ENCODE measurements around the gene STRN. TPM values are rescaled to one million over a fixed set of nuclear protein-coding genes. Genes with fewer than 3 reads are reported as not detected.
A peak's percentile ranks its signal among the peaks of the same experiment; 100 is the strongest.
"Not testable (repeated sequence)": the region's sequence is repeated elsewhere in the genome, so short reads cannot be mapped to it uniquely, and the experiment has no call there.

The STRN gene
- total RNA-seq, 5 donors from 2014 or later (not counting 1 experiment from before 2014, with no cell fraction given) = 27.8 to 31.5 (median 28.6) TPM

- H3K4me1 Mint-ChIP-seq = peaks cover 36 to 45% (median 38%) of the 10 kb centered on the region in 3 donors
- H3K4me1 ChIP-seq (ENCODE audit: control insufficient read depth in 1 of 2, extremely low read depth in 1 of 2, insufficient read depth in 2 of 2, low read length in 2 of 2); H3K27me3 Mint-ChIP-seq; H3K9me3 Mint-ChIP-seq; POLR2A ChIA-PET; H3K27me3 ChIP-seq (replicated peaks in 1 of 2; ENCODE audit: control insufficient read depth in 2 of 2, extremely low read depth in 1 of 2, insufficient read depth in 2 of 2, low read length in 1 of 2); H3K9me3 ChIP-seq; H3K36me3 ChIP-seq (ENCODE audit: control insufficient read depth in 2 of 2, extremely low read depth in 1 of 2, insufficient read depth in 1 of 2, low read length in 1 of 2); ATAC-seq (replicated peaks in 1 of 4); H3K4me3 ChIP-seq (ENCODE audit: control insufficient read depth in 1 of 2, extremely low read depth in 1 of 2, low read length in 1 of 2); H3K4me3 Mint-ChIP-seq; H3K27ac ChIP-seq (ENCODE audit: low read length): not testable (repeated sequence)
- DNase-seq = peak in 24 of 35 experiments; percentile 4 to 64 (median 12)
- H3K27ac Mint-ChIP-seq = peak overlapping the region; percentile 66 to 86
- peaks cover 19% of the 10 kb centered on the region for H3K36me3 Mint-ChIP-seq
- WGBS (ENCODE audit: insufficient coverage) = 64% methylated on average over 9 of the region's 10 CpGs
- CTCF ChIA-PET = interaction anchor here in 1 of 2 donors (0.6 kb wide), 1 partner anchor 51 kb away, joined by 3 read pairs; no protein-coding TSS in a partner anchor
Observed at GRCh38 chr2:36922629-36923028, 43.7 kb downstream of the STRN start.

DNA sequence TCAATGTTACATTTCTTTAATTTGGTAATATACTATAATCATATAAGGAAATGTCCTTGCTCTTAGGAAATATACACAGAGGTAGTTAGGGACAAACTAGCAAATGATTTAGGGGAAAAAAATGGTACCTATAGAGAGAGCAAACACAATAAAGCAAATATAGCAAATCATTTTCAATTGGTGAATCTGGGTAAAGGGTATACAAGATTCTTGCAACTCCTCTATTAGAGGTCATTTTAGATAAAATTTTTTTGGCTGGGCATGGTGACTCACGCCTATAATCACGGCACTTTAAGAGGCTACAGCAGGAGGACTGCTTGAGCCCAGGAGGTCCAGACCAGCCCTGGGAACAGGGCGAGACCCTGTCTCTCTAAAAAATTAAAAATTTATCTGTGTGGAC lies 44.4 kb downstream of the STRN start:
- Histone ChIP-seq H3K36me3 (ENCODE audit: control insufficient read depth in 2 of 2, extremely low read depth in 1 of 2, insufficient read depth in 1 of 2, low read length in 1 of 2) (no peaks in the 10 kb centered on the region), H3K9me3 (no peaks in the 10 kb centered on the region), H3K4me3 (ENCODE audit: control insufficient read depth in 1 of 2, extremely low read depth in 1 of 2, low read length in 1 of 2) (no peak overlapping the region), H3K27me3 (replicated peaks in 1 of 2; ENCODE audit: control insufficient read depth in 2 of 2, extremely low read depth in 1 of 2, insufficient read depth in 2 of 2, low read length in 1 of 2) (no peaks in the 10 kb centered on the region), H3K4me1 (ENCODE audit: control insufficient read depth in 1 of 2, extremely low read depth in 1 of 2, insufficient read depth in 2 of 2, low read length in 2 of 2) (peaks cover 0 to 3% of the 10 kb centered on the region in 2 experiments), H3K27ac (ENCODE audit: low read length) (no peak overlapping the region)
- Mint-ChIP-seq H3K4me3 (no peak overlapping the region), H3K27me3 (no peaks in the 10 kb centered on the region), H3K4me1 (peaks cover 34 to 41% (median 34%) of the 10 kb centered on the region in 3 donors), H3K36me3 (peaks cover 19% of the 10 kb centered on the region), H3K9me3 (no peaks in the 10 kb centered on the region), H3K27ac (no peak overlapping the region)
- ChIA-PET CTCF (no interaction called here), POLR2A (no interaction called here)
- 92% methylated on average over 2 of the region's 3 CpGs for WGBS (ENCODE audit: insufficient coverage)
- DNase-seq = no peak
- ATAC-seq (replicated peaks in 1 of 4) = no peak

DNA sequence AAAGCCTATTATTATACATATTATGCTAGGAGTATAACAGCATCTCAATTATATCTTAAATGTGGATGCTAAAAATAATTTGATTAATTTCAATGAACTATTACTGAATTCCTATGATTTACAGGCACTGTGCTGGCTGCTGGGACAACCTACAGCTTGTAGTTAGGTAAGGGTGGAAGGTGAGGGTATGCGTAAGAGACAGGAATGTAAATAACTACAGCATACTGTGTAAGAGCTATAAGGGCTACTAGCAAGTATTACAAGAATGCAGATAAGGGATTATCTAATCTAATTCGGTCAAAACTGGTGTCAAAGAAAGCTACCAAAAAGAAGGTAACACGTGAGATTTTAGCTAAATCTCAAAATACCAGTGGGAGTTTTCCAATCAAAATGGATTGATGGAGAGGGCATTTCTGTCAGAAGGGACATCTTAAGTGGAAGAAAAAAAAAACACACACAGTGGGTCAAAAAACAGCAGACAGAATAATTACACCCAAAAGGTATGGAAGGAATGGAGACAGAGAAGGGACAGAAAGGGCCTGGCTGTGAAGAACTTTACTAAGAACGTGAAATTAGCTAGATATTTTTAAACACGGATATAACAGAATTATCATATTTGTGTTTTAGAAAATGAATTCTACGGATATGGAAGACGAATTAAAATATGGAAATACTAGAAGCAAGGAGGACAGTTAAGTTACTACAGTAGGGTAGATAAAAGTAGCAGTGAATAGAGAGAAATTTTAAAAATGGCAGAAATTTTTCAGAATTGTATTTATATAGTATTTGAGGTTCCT lies 47.1 kb downstream of the STRN start:
- no peaks in the 10 kb centered on the region for H3K9me3 ChIP-seq
- no peaks in the 10 kb centered on the region for H3K9me3 Mint-ChIP-seq
- 100% methylated on average over 2 of the region's 7 CpGs for whole genome bisulfite sequencing (ENCODE audit: insufficient coverage)
- no peak overlapping the region for H3K27ac ChIP-seq (ENCODE audit: low read length)
- H3K36me3 ChIP-seq (ENCODE audit: control insufficient read depth in 2 of 2, extremely low read depth in 1 of 2, insufficient read depth in 1 of 2, low read length in 1 of 2) = peaks cover 0 to 13% of the 10 kb centered on the region in 2 donors
- CTCF ChIA-PET = interaction anchor here (0.5 to 0.9 kb wide), 4 partner anchors 11 to 140 kb away, joined by 3 to 5 read pairs (median 4); no protein-coding TSS in a partner anchor
- H3K4me1 ChIP-seq (ENCODE audit: control insufficient read depth in 1 of 2, extremely low read depth in 1 of 2, insufficient read depth in 2 of 2, low read length in 2 of 2) = peaks cover 0 to 3% of the 10 kb centered on the region in 2 experiments
- no peak overlapping the region for H3K4me3 Mint-ChIP-seq
- H3K4me3 ChIP-seq (ENCODE audit: control insufficient read depth in 1 of 2, extremely low read depth in 1 of 2, low read length in 1 of 2) = no peak overlapping the region
- ATAC-seq (replicated peaks in 1 of 4) (no peak), DNase-seq (no peak)
- peaks cover 17% of the 10 kb centered on the region for H3K36me3 Mint-ChIP-seq
- no peak overlapping the region for H3K27ac Mint-ChIP-seq
- H3K27me3 ChIP-seq (replicated peaks in 1 of 2; ENCODE audit: control insufficient read depth in 2 of 2, extremely low read depth in 1 of 2, insufficient read depth in 2 of 2, low read length in 1 of 2) = no peaks in the 10 kb centered on the region
- peaks cover 20 to 26% (median 21%) of the 10 kb centered on the region in 3 donors for H3K4me1 Mint-ChIP-seq
- H3K27me3 Mint-ChIP-seq = no peaks in the 10 kb centered on the region
- POLR2A ChIA-PET = interaction anchor here in 1 of 2 donors (0.6 kb wide), 1 partner anchor 19 kb away, joined by 4 read pairs; no protein-coding TSS in a partner anchor

DNA sequence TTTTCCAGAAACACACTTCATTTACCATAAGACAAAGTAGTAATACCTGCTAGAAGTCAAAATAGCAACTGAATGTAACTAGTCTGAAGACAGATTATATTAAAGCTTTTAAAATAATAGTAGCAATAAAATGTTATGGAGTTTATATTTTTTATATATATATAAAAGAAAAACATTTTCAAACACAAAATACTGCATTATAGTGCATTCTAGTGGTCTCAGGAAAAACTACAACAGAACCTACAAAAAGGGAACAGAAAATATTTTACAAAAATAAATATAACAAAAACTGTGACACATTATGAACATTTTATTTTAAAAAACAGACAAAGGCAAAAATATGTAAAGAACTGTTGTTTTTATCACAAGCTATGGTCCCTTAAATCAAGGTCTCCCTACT lies 48.0 kb downstream of the STRN start:
- H3K27ac Mint-ChIP-seq = no peak overlapping the region
- ATAC-seq (replicated peaks in 1 of 4) (no peak), DNase-seq (no peak)
- H3K36me3 Mint-ChIP-seq = peaks cover 13% of the 10 kb centered on the region
- H3K27ac ChIP-seq (ENCODE audit: low read length) = no peak overlapping the region
- H3K27me3 ChIP-seq (replicated peaks in 1 of 2; ENCODE audit: control insufficient read depth in 2 of 2, extremely low read depth in 1 of 2, insufficient read depth in 2 of 2, low read length in 1 of 2) = no peaks in the 10 kb centered on the region
- no peaks in the 10 kb centered on the region for H3K9me3 ChIP-seq
- H3K4me3 ChIP-seq (ENCODE audit: control insufficient read depth in 1 of 2, extremely low read depth in 1 of 2, low read length in 1 of 2) = no peak overlapping the region
- H3K4me1 Mint-ChIP-seq = peaks cover 19 to 22% (median 21%) of the 10 kb centered on the region in 3 donors
- ChIA-PET POLR2A (interaction anchor here in 1 of 2 donors (0.6 kb wide), 1 partner anchor 20 kb away, joined by 4 read pairs; no protein-coding TSS in a partner anchor), CTCF (interaction anchor here (0.5 to 0.6 kb wide), 3 partner anchors 23 to 89 kb away, joined by 3 to 7 read pairs (median 5); no protein-coding TSS in a partner anchor)
- H3K4me1 ChIP-seq (ENCODE audit: control insufficient read depth in 1 of 2, extremely low read depth in 1 of 2, insufficient read depth in 2 of 2, low read length in 2 of 2) = peaks cover 0 to 3% of the 10 kb centered on the region in 2 experiments
- no peaks in the 10 kb centered on the region for H3K27me3 Mint-ChIP-seq
- H3K4me3 Mint-ChIP-seq = no peak overlapping the region
- no peaks in the 10 kb centered on the region for H3K9me3 Mint-ChIP-seq
- H3K36me3 ChIP-seq (ENCODE audit: control insufficient read depth in 2 of 2, extremely low read depth in 1 of 2, insufficient read depth in 1 of 2, low read length in 1 of 2) = peaks cover 0 to 13% of the 10 kb centered on the region in 2 donors

- H3K36me3 Mint-ChIP-seq = peaks cover 6% of the 10 kb centered on the region
- Histone ChIP-seq H3K27ac (ENCODE audit: low read length) (no peak overlapping the region), H3K4me3 (ENCODE audit: control insufficient read depth in 1 of 2, extremely low read depth in 1 of 2, low read length in 1 of 2) (no peak overlapping the region), H3K4me1 (ENCODE audit: control insufficient read depth in 1 of 2, extremely low read depth in 1 of 2, insufficient read depth in 2 of 2, low read length in 2 of 2) (no peaks in the 10 kb centered on the region), H3K36me3 (ENCODE audit: control insufficient read depth in 2 of 2, extremely low read depth in 1 of 2, insufficient read depth in 1 of 2, low read length in 1 of 2) (peaks cover 0 to 22% of the 10 kb centered on the region in 2 donors), H3K9me3 (no peaks in the 10 kb centered on the region), H3K27me3 (replicated peaks in 1 of 2; ENCODE audit: control insufficient read depth in 2 of 2, extremely low read depth in 1 of 2, insufficient read depth in 2 of 2, low read length in 1 of 2) (no peaks in the 10 kb centered on the region)
- no peak overlapping the region for H3K4me3 Mint-ChIP-seq
- H3K27ac Mint-ChIP-seq = no peak overlapping the region
- ChIA-PET POLR2A (no interaction called here), CTCF (no interaction called here)
- no CpG with 5 or more reads among the region's 1 CpG for WGBS (ENCODE audit: insufficient coverage)
- no peak for DNase-seq
- peaks cover 0 to 8% (median 6%) of the 10 kb centered on the region in 3 donors for H3K4me1 Mint-ChIP-seq
- no peaks in the 10 kb centered on the region for H3K9me3 Mint-ChIP-seq
- no peak for ATAC-seq (replicated peaks in 1 of 4)
- H3K27me3 Mint-ChIP-seq = no peaks in the 10 kb centered on the region
Observed at GRCh38 chr2:36915627-36916026, 50.7 kb downstream of the STRN start.

GRCh38 chr2:36912695-36913094 lies 53.6 kb downstream of the STRN start:
- Mint-ChIP-seq H3K4me3 (no peak overlapping the region), H3K9me3 (no peaks in the 10 kb centered on the region), H3K27me3 (no peaks in the 10 kb centered on the region), H3K27ac (no peak overlapping the region), H3K4me1 (peaks cover 0 to 8% (median 5%) of the 10 kb centered on the region in 3 donors), H3K36me3 (peaks cover 17% of the 10 kb centered on the region)
- no peaks in the 10 kb centered on the region for H3K9me3 ChIP-seq
- ATAC-seq (replicated peaks in 1 of 4) (no peak), DNase-seq (no peak)
- H3K4me3 ChIP-seq (ENCODE audit: control insufficient read depth in 1 of 2, extremely low read depth in 1 of 2, low read length in 1 of 2) = no peak overlapping the region
- no peak overlapping the region for H3K27ac ChIP-seq (ENCODE audit: low read length)
- POLR2A ChIA-PET = no interaction called here
- no peaks in the 10 kb centered on the region for H3K4me1 ChIP-seq (ENCODE audit: control insufficient read depth in 1 of 2, extremely low read depth in 1 of 2, insufficient read depth in 2 of 2, low read length in 2 of 2)
- no peaks in the 10 kb centered on the region for H3K27me3 ChIP-seq (replicated peaks in 1 of 2; ENCODE audit: control insufficient read depth in 2 of 2, extremely low read depth in 1 of 2, insufficient read depth in 2 of 2, low read length in 1 of 2)
- H3K36me3 ChIP-seq (ENCODE audit: control insufficient read depth in 2 of 2, extremely low read depth in 1 of 2, insufficient read depth in 1 of 2, low read length in 1 of 2) = peaks cover 3 to 22% of the 10 kb centered on the region in 2 donors
- CTCF ChIA-PET = no interaction called here
